Measurements from ENCODE around the gene SLFN14.
"Not testable (repeated sequence)": the region's sequence is repeated elsewhere in the genome, so short reads cannot be mapped to it uniquely, and the experiment has no call there.

Gene SLFN14

DNA sequence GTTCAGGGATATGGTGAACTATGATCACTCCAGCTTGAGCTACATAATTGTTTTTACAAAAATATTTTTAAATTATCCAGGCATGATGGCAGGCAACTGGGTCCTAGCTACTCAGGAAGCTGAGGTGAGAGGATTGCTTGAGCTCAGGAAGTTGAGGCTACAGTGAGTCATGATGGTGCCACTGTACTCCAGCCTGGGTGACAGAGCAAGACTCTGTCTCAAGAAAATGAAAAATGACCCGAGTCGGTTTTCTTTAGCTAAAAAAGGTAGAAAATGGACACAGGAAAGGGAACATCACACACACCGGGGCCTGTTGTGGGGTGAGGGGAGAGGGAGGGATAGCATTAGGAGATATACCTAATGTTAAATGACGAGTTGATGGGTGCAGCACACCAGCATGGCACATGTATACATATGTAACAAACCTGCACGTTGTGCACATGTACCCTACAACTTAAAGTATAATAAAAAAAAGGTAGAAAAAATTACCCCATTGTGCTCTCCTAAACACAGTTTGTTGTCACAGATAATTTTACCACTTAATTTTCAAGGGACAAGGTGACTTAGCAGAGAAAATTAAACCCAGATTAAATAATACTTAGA lies 38.9 kb downstream of the SLFN14 start:
- not testable (repeated sequence) for DNase-seq (ENCODE audit: low read depth)

DNA sequence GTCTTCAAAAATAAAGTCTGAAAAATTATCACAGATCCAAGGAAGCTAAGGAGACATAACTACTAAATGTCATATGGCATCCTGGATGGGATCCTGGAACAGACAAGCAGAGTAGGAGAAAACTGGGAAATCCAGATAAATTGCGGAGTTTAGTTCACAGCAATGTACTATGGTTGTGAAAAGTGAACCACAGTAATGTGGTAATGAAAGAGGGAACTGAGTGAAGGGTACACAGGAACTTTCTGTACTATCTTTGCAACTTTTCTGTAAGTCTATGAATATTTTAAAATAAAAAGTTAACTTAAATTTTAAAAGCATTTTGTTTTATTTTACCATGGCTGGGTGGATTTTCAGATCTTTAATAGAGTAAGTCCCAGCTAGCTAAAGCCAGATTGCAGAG lies 39.5 kb downstream of the SLFN14 start:
- DNase-seq (ENCODE audit: low read depth), result no peak

DNA sequence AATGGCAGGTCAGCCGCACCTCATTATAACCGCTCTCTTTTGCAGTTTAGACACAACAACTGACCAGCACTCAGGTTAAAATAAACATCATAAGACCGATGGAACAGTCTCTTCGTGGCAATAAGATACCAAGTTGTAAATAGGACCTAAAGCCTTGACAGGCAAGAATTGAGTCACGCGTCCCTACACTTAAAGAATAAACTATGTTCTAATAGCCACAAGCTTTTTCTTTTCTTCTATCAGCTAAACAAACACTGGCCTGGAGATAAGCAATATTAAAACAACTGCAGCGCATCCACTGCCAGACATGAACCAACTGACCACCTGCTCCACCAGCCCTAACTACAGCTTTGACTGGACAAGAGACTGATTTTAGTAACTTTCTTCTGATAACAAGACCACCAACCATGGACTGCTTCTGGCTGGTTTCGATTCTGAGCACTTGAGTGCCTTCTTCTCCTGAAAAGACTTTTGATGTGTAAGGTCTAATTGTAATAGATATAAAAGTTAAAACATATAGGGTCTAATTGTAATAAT lies 40.6 kb downstream of the SLFN14 start:
- DNase-seq (ENCODE audit: low read depth), result no peak

DNA sequence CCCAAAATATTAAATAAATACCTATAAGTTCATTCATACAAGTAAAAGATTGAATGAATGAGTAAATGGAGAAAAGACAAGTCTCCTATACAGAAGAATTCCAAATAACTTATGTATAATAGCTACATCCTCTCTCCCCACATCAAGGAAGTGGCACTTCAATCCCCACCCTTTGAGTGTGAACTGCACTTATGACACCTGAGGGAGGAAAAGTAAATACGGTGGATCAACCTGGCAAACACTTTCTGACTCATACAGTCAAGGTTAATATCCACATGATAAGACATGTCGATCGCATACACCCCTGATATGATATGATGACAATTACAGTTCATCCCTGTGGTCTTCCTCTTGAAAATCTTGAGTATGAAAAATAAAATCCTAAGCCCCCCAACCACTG lies 41.2 kb downstream of the SLFN14 start:
- no peak for DNase-seq (ENCODE audit: low read depth)

DNA sequence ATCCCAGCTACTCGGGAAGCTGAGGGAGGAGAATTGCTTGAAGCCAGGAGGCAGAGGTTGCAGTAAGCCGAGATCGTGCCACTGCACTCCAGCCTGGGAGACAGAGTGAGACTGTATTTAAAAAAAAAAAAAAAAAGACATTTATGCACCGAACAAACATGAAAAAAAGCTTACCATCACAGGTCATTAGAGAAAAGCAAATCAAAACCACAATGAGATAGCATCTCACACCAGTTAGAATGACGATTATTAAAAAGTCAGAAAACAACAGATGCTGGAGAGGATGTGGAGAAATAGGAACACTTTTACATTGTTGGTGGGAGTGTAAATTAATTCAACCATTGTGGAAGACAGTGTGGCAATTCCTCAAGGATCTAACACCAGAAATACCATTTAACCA lies 42.2 kb downstream of the SLFN14 start:
- not testable (repeated sequence) for DNase-seq (ENCODE audit: low read depth)

DNA sequence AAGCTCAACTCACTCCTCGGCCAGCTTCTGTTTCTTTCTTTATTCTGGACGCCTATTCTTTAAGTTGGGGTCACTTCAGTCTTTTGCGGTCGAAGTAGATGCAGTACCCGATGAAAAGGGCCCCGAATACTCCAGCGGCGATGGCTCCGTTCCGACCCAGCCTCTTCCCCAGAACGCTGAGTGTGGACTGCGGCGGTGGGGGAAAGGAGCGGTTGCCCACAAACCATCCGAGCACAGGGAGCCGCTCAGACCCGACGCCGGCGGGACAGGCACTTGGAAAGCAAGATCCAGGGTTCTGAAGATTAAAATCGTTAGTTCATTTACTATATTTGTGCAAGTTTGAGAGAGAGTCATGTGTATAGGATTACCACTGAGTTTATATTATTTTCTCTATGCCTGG lies 45.6 kb downstream of the SLFN14 start:
- DNase-seq (ENCODE audit: low read depth), result no peak

DNA sequence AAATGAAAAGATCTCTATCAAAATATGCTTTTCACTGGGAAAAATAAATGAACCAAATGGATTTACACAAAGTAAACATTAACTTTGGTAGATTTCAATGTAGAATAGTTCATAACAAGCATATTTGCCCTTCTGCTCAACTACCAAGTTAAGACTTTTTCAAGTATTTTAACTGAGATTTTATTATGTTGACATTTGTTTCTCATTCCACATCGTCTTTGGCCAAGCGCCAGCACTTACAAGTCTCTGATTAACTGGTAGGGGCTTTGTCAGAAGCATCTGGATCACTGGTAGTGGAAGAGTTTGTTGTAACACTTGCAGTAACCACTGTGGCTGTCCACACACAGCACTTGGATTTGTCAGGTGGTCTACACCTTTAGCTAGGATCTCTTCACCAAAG lies 46.1 kb downstream of the SLFN14 start:
- no peak for DNase-seq (ENCODE audit: low read depth)
